T-helper 1 cell treated with Interleukin-12 subunit alpha and Interleukin-12 subunit beta and Interleukin-4 antibody, amounts not matched to agents 30 ng/mL and 1 ng/mL, for 36 hours (primary cell): ENCODE measurements around the gene PCDHA7. TPM values are rescaled to one million over a fixed set of nuclear protein-coding genes. Genes with fewer than 3 reads are reported as not detected.

Experiments used
- total RNA-seq: library from RNA; stranded (reverse); gene quantifications from 2 replicates; pipeline ENCODE4 v1.2.3, GENCODE V29; 2022

The PCDHA7 gene
- total RNA-seq, 1 donor from 2014 or later = not detected

Other genes with a start within 250 kb of the PCDHA7 start
- 0.51 and 0.56 TPM in 2 replicates for gene CD14, start 201.1 kb upstream of the PCDHA7 start, total RNA-seq
- 25.6 and 28.6 TPM in 2 replicates for gene TMCO6, start 194.8 kb upstream of the PCDHA7 start, total RNA-seq
- gene NDUFA2, start 186.6 kb upstream of the PCDHA7 start, total RNA-seq = 67.9 and 72.9 TPM in 2 replicates
- gene IK, start 186.4 kb upstream of the PCDHA7 start, total RNA-seq = 117 and 120 TPM in 2 replicates
- 33.0 and 35.7 TPM in 2 replicates for gene WDR55, start 169.4 kb upstream of the PCDHA7 start, total RNA-seq
- 3.9 and 4.5 TPM in 2 replicates for gene DND1, start 160.7 kb upstream of the PCDHA7 start, total RNA-seq
- 92.9 and 96.9 TPM in 2 replicates for gene HARS1, start 142.9 kb upstream of the PCDHA7 start, total RNA-seq
- 32.0 and 34.6 TPM in 2 replicates for gene HARS2, start 142.8 kb upstream of the PCDHA7 start, total RNA-seq
- gene ZMAT2, start 133.8 kb upstream of the PCDHA7 start, total RNA-seq = 62.0 and 63.3 TPM in 2 replicates
- gene PCDHA1, start 48.1 kb upstream of the PCDHA7 start, total RNA-seq = not detected in 2 replicates
- not detected in 2 replicates for gene PCDHA2, start 39.4 kb upstream of the PCDHA7 start, total RNA-seq
- gene PCDHA3, start 33.2 kb upstream of the PCDHA7 start, total RNA-seq = not detected in 2 replicates
- not detected in 2 replicates for gene PCDHA4, start 27.2 kb upstream of the PCDHA7 start, total RNA-seq
- not detected in 2 replicates for gene PCDHA5, start 12.7 kb upstream of the PCDHA7 start, total RNA-seq
- gene PCDHA6, start 6.3 kb upstream of the PCDHA7 start, total RNA-seq = not detected in 2 replicates
- gene PCDHA8, start 6.9 kb downstream of the PCDHA7 start, total RNA-seq = not detected in 2 replicates
- not detected in 2 replicates for gene PCDHA9, start 14.1 kb downstream of the PCDHA7 start, total RNA-seq
- gene PCDHA10, start 21.6 kb downstream of the PCDHA7 start, total RNA-seq = not detected in 2 replicates
- not detected in 2 replicates for gene PCDHA11, start 34.7 kb downstream of the PCDHA7 start, total RNA-seq
- not detected in 2 replicates for gene PCDHA12, start 41.0 kb downstream of the PCDHA7 start, total RNA-seq
- gene PCDHA13, start 47.9 kb downstream of the PCDHA7 start, total RNA-seq = not detected in 2 replicates
- gene PCDHAC1, start 92.0 kb downstream of the PCDHA7 start, total RNA-seq = not detected in 2 replicates
- not detected in 2 replicates for gene PCDHAC2, start 132.2 kb downstream of the PCDHA7 start, total RNA-seq
- gene PCDHB1, start 217.1 kb downstream of the PCDHA7 start, total RNA-seq = not detected in 2 replicates